ENCODE measurements around the gene POFUT2.

POFUT2 gene

GRCh38 chr21:45295576-45296365, 8.1 kb upstream of the POFUT2 start:
- DNase-seq, result no peak

GRCh38 chr21:45294509-45295291, 7.0 kb upstream of the POFUT2 start:
- peak; percentile 30 for DNase-seq

DNA sequence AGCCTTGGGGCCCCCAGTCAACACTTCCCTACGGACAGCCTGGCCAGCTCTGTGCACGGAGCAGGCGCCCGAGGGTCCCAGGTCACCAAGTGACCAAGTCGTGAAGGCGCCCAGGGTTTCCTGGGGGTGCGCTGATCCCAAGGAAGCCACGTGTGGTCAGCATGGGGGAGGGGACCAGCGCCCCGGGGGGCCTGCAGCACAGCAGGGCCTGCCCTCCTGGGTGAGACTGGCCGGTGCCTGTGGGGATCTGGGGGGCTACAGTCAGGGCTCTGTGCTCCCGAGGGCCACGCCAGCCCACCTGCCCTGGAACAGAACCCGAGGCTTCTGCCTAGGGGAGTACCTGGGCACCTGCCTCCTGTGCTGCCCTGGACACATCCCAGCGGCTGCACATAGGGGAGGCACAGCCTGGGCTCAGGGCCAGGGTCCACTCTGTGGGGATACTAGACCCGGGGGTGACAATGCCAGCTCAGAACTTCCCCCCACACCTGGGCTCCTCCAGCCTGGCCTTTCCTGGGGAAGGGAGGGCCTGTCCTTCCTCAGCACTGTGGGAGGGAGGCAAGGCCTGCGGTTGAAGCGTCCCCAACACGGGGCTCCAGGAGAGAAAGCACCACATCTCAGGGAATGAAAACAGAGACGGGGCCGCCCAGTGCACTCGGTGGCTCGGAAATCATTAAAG, 6.2 kb upstream of the POFUT2 start:
- DNase-seq, result no peak

GRCh38 chr21:45293220-45293725, 5.6 kb upstream of the POFUT2 start:
- DNase-seq, result no peak

GRCh38 chr21:45292399-45293219, 4.9 kb upstream of the POFUT2 start:
- peak; percentile 89 for DNase-seq

DNA sequence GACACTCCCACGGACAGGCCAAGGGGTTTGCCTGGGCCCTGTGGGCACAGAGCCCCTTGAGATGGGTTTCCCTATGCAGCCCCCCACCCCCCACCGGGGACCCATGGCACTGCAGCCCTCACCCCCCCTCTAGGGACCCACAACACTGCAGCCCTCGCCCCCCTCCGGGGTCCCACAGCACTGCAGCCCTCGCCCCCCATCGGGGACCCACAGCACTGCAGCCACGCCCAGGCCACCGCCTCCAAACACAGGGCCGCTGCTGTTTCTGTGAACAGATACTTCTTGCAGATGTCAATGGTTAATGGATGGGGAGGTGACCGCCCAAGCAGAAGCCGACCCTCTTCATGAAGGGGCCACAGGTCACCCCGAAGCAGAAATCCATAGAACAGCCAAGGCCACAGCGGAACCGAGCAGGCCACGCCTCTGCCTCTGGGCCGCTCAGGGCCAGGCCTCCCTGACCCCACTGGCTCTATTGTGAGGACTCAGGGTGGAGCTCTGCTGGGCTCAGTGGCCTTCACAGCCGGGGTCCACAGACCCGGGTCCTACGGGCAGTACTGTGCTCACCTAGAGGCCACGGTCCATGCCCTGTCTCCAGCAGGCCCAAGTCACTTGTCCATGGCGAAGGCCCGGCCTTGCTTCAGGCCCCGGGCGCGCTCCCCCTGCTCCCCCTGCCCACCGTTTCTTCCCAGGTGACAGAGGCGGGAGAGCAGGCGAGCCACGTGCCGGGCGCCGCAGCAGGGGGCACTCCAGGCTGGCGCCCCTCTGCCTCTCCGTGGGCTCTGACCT, 4.1 kb upstream of the POFUT2 start:
- DNase-seq, result no peak

DNA sequence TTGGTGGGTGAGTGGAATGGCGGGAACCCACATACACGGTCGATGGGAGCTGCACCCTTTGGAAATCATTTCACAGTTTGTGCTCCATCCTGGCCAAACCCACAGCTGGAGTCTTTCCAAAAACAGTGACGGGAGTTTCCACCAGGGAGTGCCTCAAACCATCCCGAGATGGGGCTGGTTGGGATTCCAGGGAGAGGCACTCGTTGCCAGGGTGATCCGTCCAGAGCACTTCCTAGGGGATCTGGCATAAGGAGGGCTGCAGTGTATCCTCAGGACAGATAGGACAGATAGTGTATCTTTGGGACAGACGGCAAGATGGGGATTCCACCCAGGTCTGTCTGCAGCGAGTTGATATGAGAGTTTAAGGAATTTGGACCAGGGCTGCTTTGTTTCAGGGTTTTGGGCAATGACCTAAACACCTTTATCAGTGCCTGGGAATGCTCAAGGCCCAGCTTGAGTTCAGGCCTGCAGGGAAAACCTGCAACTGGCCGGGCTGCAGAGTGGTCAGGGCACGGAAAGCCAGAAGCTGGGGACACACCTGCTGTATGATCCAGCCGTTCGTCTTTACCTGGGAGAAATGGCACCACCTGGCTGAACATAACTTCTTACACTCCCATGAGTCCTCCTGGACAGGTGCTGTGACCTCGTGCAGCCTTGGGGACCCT, 3.4 kb upstream of the POFUT2 start:
- no peak for DNase-seq

DNA sequence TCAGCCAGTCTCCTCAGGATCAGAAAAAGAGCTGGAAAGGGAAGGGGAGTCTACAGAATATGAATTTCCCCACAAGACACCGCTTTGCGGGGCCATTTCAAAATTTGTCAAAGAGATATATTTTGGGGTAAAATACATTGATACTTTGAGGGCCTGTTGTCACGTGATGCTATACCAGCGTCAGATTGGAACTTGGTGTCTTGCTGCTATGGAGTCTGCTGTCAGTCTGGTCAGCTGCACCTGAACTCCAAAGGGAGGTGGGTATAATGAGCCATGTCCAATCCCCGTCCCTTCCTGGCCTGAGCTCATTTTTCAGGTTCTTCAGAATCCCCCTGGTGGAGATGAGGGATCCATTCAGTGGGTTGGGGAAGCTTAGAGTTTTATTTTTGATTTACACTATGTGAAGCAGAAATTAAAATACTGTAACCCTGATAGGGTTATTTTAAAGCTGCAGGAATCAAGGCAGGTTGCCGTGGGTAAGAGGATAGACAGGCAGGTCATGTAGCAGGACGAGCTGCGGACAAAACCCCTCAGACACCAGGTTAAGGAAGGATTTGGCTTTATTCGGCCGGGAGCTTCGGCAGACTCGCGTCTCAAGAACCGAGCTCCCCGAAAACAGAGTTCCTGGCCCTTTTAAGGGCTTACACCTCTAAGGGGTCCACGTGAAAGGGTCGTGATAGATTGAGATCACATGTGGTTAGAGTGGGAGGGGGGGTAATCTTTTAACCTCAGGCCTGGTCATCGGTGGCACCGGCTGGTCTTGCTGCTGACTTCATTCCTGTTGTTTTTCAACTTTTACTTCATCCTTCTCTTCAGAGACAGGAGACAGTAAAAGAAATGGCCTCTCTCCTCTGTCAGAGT, 2.2 kb upstream of the POFUT2 start:
- peak; percentile 11 for DNase-seq

DNA sequence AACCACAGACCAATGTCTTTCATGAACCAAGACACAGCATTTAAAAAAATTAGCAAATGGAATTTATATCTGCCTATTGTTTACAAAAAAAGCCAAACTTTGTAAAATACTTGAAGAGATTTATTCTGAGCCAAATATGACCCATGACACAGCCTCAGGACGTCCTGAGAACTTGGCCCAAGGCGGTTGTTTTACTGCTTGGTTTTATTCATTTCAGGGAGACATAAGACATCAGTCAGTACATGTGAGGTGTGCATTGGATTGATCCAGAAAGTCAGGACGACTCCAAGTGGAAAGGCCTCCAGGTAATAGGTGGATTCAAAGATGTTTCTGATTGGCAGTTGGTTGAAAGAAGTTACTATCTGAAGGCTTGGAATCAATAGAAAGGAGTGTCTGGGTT, 1.4 kb upstream of the POFUT2 start:
- DNase-seq, result no peak

DNA sequence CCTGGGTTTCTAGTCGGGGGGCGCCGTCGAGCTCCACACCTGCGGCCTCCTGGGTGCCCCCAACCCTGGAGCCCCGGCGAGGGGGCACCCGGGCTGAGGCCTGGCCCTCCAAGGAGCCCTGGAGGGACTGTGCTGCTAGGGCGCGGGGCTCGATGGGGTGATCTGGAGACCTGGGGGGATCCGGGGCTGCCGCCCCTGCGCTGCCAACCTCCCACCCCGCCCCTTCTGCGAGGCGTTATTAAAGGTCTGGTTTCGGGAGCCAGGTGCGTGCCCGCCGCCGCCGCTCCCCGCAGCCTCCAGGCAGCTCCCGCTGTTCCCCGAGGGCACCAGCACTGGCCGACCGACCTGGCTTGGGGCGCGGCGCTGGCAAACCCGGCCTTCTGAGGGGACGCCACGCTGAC, 746 bp upstream of the POFUT2 start:
- peak; percentile 21 for DNase-seq

DNA sequence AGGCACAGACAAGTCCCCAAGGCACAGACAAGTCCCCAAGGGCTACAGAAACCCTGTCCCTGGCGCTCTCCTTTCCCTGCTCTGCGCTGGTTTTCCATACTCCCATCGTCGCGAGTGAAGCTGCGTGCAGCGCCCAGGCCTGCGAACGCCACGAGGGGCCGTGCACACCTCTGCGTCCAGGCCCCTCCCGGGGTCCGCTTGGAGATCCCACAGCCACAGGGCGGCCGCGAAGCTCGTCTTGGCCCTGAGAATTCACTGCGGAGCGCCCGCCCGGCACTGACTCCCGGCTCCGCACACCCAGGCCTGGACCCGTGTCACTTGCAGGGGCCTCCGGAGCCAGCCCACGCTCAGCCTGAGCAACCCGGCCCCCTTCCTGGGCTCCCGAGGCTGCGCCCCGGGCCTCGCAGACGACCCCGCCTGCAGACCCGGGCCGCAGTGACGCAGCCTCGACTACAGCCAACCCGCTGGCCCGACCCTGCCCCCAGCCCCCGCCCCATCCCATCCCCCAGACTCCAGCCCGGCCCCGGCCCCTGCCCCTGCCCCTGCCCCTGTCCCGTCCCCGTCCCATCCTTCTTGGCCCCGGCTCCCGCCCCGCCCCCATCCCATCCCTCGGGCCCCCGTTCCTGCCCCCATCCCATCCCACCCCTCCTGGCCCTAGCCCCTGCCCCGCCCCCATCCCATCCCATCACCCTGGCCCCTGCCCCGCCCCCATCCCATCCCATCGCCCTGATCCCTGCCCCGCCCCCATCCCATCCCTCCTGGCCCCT, 841 bp downstream of the POFUT2 start:
- no peak for DNase-seq

- DNase-seq, result no peak
Measured at GRCh38 chr21:45285266-45285931, 2.3 kb downstream of the POFUT2 start.

DNA sequence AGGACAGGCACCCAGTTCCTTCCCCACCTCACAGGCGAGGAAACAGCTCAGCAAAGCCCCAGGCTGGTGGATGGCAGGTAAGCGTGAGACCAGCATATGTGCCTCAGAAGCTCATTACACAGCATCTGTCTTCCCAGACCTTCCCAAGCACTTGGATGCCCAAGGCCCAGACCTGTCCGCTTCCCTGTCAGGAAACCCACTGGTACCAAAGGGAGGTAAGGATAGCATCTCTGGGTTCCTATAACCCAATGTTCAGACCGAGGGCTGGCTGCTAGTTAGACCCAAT, 3.3 kb downstream of the POFUT2 start:
- DNase-seq, result no peak

DNA sequence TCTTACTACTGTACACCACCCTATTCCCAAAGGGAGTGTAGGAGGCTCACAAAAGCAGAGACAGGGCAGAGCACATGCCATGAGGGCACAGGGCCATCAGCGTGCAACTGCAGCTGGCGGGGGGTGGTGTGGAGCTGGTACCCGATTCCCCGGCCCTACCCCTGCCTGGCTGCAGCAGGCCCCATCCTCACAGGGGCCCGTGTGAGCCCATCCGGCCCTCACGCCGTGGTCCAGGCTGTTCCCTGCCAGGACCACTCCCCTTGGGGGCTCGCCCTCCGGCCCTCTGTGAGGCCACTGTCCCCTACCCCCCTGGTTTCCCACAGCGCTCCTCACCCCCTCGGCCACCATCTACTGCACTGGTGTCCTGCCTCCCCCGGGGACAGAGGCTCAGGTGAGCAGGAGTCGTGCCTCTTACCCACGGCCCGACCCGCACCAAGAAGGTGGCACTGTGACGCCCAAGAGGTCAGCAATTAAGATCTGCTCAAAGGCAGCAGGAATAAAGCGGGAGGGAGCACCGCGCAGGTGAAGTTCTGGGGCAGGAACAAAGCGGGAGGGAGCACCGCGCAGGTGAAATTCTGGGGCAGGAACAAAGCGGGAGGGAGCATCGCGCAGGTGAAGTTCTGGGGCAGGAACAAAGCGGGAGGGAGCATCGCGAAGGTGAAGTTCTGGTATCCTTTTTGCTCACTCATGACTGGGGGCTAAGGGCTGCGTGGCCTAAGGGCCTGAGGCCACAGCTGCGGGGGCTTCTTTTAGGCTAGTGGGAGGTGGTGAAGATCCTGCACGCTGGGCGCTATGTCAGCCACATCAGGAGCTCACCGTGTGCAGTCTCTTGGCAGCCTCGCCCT, 3.9 kb downstream of the POFUT2 start:
- no peak for DNase-seq

DNA sequence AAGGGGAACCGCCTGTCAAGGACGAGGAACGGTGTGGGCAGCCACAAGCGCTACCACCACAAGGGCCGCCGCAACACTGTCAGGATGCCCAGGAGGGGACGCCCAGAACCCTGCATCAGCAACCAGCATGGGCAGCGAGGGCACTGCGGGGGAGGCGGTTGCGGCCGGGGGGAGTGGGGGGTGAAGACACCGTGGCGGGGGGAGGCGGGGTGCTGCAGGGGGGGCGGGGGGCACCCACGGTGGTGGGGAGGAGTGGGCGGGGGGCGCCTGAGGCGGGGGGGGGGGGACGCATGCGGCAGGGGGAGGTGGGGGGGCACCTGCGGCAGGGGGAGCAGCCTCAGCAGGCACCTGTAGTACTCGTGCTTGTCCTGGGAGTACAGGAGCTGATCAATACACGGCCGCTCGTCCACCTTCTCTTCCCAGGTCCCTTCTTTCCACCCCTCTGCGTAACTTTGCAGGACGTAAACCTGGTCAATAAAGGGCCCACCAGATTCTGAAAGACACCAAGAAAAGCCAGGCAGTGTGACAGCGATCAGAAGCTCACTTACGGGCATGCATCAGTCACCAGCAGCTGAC, 4.6 kb downstream of the POFUT2 start:
- no peak for DNase-seq

DNA sequence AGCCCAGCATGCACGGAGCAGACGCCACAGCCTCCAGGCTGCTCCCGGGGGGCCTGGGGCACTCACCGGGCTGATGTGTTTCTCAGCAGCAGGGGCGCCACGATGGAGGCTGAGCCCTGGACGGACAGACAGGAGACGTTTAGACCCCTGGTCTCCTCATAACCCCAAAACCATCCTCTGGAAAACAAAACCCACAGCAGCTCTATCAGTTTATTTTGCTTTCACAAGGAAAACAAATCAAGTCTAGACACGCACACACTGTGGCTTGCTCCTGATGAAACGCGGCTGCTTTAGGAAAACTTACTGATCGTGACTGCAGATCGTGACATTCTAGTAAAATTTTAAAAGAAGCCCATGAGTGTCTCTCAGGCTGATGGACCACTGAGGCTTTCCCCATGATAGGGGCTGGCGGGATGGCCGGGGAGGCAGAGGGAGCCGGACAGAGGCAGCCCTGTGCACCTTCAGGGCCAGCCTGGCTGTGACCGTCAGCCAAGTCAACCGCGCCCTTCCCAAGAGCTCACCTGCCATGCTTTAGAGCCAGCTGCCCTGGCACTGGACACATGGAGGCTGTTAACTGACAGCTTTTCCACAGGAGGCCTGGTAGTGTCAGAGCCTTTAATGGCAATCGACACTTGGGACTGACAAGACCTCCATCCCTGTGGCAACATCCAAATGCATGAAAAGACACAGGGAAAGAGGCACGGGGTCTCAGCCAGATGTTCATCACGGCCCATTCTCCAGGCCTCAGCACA, 5.2 kb downstream of the POFUT2 start:
- DNase-seq, result no peak
